ENCODE data around the gene MRPL49. TPM values are rescaled to one million over a fixed set of nuclear protein-coding genes. Genes with fewer than 3 reads are reported as not detected.
"Not testable (repeated sequence)": the region's sequence is repeated elsewhere in the genome, so short reads cannot be mapped to it uniquely, and the experiment has no call there.

MRPL49 gene
- total RNA-seq, 4 donors from 2014 or later = 10.5 to 119 (median 60.9) TPM

GRCh38 chr11:65136515-65137096 is 14.5 kb downstream of the MRPL49 start:
- Histone ChIP-seq H3K36me3 (peaks cover 0 to 8% (median 2%) of the 10 kb centered on the region in 4 donors), H3K9me3 (no peaks in the 10 kb centered on the region), H3K27ac (peak overlapping the region; percentile 94 to 97 (median 95)), H3K27me3 (no peaks in the 10 kb centered on the region), H3K4me3 (no peak overlapping the region), H3K4me1 (peaks cover 17 to 39% (median 31%) of the 10 kb centered on the region in 4 donors)
- 64 to 100% methylated on average over 1 to 15 of the region's 15 CpGs for WGBS, 2 donors (ENCODE audit: low coverage in 1 of 2)
- peak; percentile 63 for DNase-seq
- TF ChIP-seq EP300 (IDR thresholded peaks at IDR 0.05; ENCODE audit: low read depth) = no peak
- TF ChIP-seq POLR2AphosphoS5 (IDR thresholded peaks at IDR 0.05) = peak in 2 of 3 donors; percentile 63 to 70
- peak; percentile 55 for TF ChIP-seq POLR2A (IDR thresholded peaks at IDR 0.05)
- intact Hi-C loops (cut with DNase I; ENCODE audit: low total_unique reads) (no loop called here), in situ Hi-C loops (cut with MboI; ENCODE audit: low pct_ligation_motif_present in 1 of 4, low pct_unique_long_range_greater_than_20kb in 1 of 4, low sequenced_read_pairs in 3 of 4) (loop anchor here in 1 of 4 donors (10.0 kb wide), 1 partner anchor 48 kb away; the partner anchor contains the start of gene CAPN1)

- in situ Hi-C loops (cut with MboI; ENCODE audit: low pct_ligation_motif_present in 1 of 4, low pct_unique_long_range_greater_than_20kb in 1 of 4, low sequenced_read_pairs in 3 of 4) = no loop called here
- TF ChIP-seq POLR2A (IDR thresholded peaks at IDR 0.05) (no peak), CTCF (IDR thresholded peaks at IDR 0.05) (no peak), POLR2AphosphoS5 (IDR thresholded peaks at IDR 0.05) (no peak), EP300 (IDR thresholded peaks at IDR 0.05; ENCODE audit: low read depth) (no peak)
- Histone ChIP-seq H3K4me1 (peaks cover 0 to 4% (median 0%) of the 10 kb centered on the region in 4 donors), H3K27ac (no peak overlapping the region), H3K9me3 (no peaks in the 10 kb centered on the region), H3K36me3 (no peaks in the 10 kb centered on the region), H3K27me3 (no peaks in the 10 kb centered on the region), H3K4me3 (no peak overlapping the region)
- 79 to 96% methylated on average over 5 to 7 of the region's 7 CpGs for WGBS, 2 donors (ENCODE audit: low coverage in 1 of 2)
- DNase-seq = no peak
- intact Hi-C loops (cut with DNase I; ENCODE audit: low total_unique reads) = no loop called here
These were observed 19.9 kb downstream of the MRPL49 start for GRCh38 chr11:65141896-65142494.

GRCh38 chr11:65147352-65148075 is 25.4 kb downstream of the MRPL49 start:
- WGBS, 2 donors (ENCODE audit: low coverage in 1 of 2) = 73 to 80% methylated on average over 2 of the region's 2 CpGs

GRCh38 chr11:65148657-65149056 is 26.5 kb downstream of the MRPL49 start:
- Histone ChIP-seq H3K27me3 (no peaks in the 10 kb centered on the region), H3K4me3 (no peak overlapping the region), H3K36me3 (no peaks in the 10 kb centered on the region), H3K27ac (no peak overlapping the region), H3K4me1 (peaks cover 8 to 15% (median 10%) of the 10 kb centered on the region in 4 donors), H3K9me3 (no peaks in the 10 kb centered on the region)
- DNase-seq = no peak
- intact Hi-C loops (cut with DNase I; ENCODE audit: low total_unique reads) (no loop called here), in situ Hi-C loops (cut with MboI; ENCODE audit: low pct_ligation_motif_present in 1 of 4, low pct_unique_long_range_greater_than_20kb in 1 of 4, low sequenced_read_pairs in 3 of 4) (no loop called here)
- WGBS, 2 donors (ENCODE audit: low coverage in 1 of 2) = 77 to 81% methylated on average over 3 to 5 of the region's 5 CpGs
- no peak for TF ChIP-seq EP300 (IDR thresholded peaks at IDR 0.05; ENCODE audit: low read depth)
- TF ChIP-seq CTCF (IDR thresholded peaks at IDR 0.05) = no peak
- TF ChIP-seq POLR2AphosphoS5 (IDR thresholded peaks at IDR 0.05) = no peak
- TF ChIP-seq POLR2A (IDR thresholded peaks at IDR 0.05) = no peak

More at GRCh38 chr11:65147352-65148075, 25.4 kb downstream of the MRPL49 start:
- H3K27ac ChIP-seq = no peak overlapping the region
- no peak for TF ChIP-seq POLR2A (IDR thresholded peaks at IDR 0.05)
- no peak for TF ChIP-seq EP300 (IDR thresholded peaks at IDR 0.05; ENCODE audit: low read depth)
- no peak for TF ChIP-seq POLR2AphosphoS5 (IDR thresholded peaks at IDR 0.05)
- TF ChIP-seq CTCF (IDR thresholded peaks at IDR 0.05) = no peak
- intact Hi-C loops (cut with DNase I; ENCODE audit: low total_unique reads) (no loop called here), in situ Hi-C loops (cut with MboI; ENCODE audit: low pct_ligation_motif_present in 1 of 4, low pct_unique_long_range_greater_than_20kb in 1 of 4, low sequenced_read_pairs in 3 of 4) (no loop called here)
- H3K4me1 ChIP-seq = peaks cover 8 to 15% (median 10%) of the 10 kb centered on the region in 4 donors
- no peak overlapping the region for H3K4me3 ChIP-seq
- H3K36me3 ChIP-seq = no peaks in the 10 kb centered on the region
- H3K9me3 ChIP-seq = no peaks in the 10 kb centered on the region
- H3K27me3 ChIP-seq = no peaks in the 10 kb centered on the region
- DNase-seq = no peak

- in situ Hi-C loops (cut with MboI; ENCODE audit: low pct_ligation_motif_present in 1 of 4, low pct_unique_long_range_greater_than_20kb in 1 of 4, low sequenced_read_pairs in 3 of 4); H3K4me3 ChIP-seq; H3K27me3 ChIP-seq; intact Hi-C loops (cut with DNase I; ENCODE audit: low total_unique reads); H3K9me3 ChIP-seq; H3K36me3 ChIP-seq; DNase-seq: not testable (repeated sequence)
- 75 to 86% methylated on average over 1 to 10 of the region's 10 CpGs for WGBS, 2 donors (ENCODE audit: low coverage in 1 of 2)
- Histone ChIP-seq H3K4me1 (peaks cover 8 to 15% (median 10%) of the 10 kb centered on the region in 4 donors), H3K27ac (peak overlapping the region; percentile 63 to 78 (median 70))
These were observed 28.0 kb downstream of the MRPL49 start for GRCh38 chr11:65150131-65150508.
